ENCODE results near the gene GPR18. TPM values are rescaled to one million over a fixed set of nuclear protein-coding genes. Genes with fewer than 3 reads are reported as not detected.

GPR18 gene
- total and polyA plus RNA-seq, 8 donors = 0.17 to 0.65 (median 0.46) TPM; not detected in 1

- no peak for TF ChIP-seq CTCF (IDR thresholded peaks at IDR 0.05)
- peaks cover 11 to 33% of the 10 kb centered on the region in 2 donors for H3K4me1 ChIP-seq
- H3K4me3 ChIP-seq = no peak overlapping the region
- no peaks in the 10 kb centered on the region for H3K9me3 ChIP-seq
- no peak for DNase-seq
- intact Hi-C loops (cut with DNase I) = no loop called here
- no peak for ATAC-seq
- H3K36me3 ChIP-seq = no peaks in the 10 kb centered on the region
- no peaks in the 10 kb centered on the region for H3K27me3 ChIP-seq
- no peak overlapping the region for H3K27ac ChIP-seq
Measured at GRCh38 chr13:99206873-99207272, 51.3 kb downstream of the GPR18 start.

GRCh38 chr13:99206226-99206625 lies 52.0 kb downstream of the GPR18 start:
- DNase-seq (no peak), ATAC-seq (no peak)
- no peak overlapping the region for H3K4me3 ChIP-seq
- no peaks in the 10 kb centered on the region for H3K27me3 ChIP-seq
- no peak for TF ChIP-seq CTCF (IDR thresholded peaks at IDR 0.05)
- H3K9me3 ChIP-seq = no peaks in the 10 kb centered on the region
- no peak overlapping the region for H3K27ac ChIP-seq
- intact Hi-C loops (cut with DNase I) = no loop called here
- H3K4me1 ChIP-seq = peaks cover 11 to 34% of the 10 kb centered on the region in 2 donors
- no peaks in the 10 kb centered on the region for H3K36me3 ChIP-seq

GRCh38 chr13:99205621-99206220 lies 52.5 kb downstream of the GPR18 start:
- intact Hi-C loops (cut with DNase I) = no loop called here
- TF ChIP-seq CTCF (IDR thresholded peaks at IDR 0.05) = no peak
- Histone ChIP-seq H3K9me3 (no peaks in the 10 kb centered on the region), H3K36me3 (no peaks in the 10 kb centered on the region), H3K4me3 (no peak overlapping the region), H3K4me1 (peaks cover 11 to 34% of the 10 kb centered on the region in 2 donors), H3K27ac (no peak overlapping the region), H3K27me3 (no peaks in the 10 kb centered on the region)
- no peak for DNase-seq
- ATAC-seq = no peak

Other genes with a start within 250 kb of the GPR18 start
- 10 to 100 TPM; 56.1 to 57.4 TPM for gene UBAC2, start 57.5 kb downstream of the GPR18 start, total RNA-seq
- gene UBAC2, start 57.5 kb downstream of the GPR18 start, polyA plus RNA-seq (ENCODE audit: insufficient read length in 6 of 6) = 10 to 100 TPM; 63.8 to 71.6 (median 67.7) TPM
- 10 to 100 TPM in 1 of 2 donors, 1 to 10 TPM in 1; 7.4 to 10.9 TPM for gene GPR183, start 49.0 kb upstream of the GPR18 start, total RNA-seq
- gene GPR183, start 49.0 kb upstream of the GPR18 start, polyA plus RNA-seq (ENCODE audit: insufficient read length in 6 of 6) = 10 to 100 TPM in 2 of 6 donors, 1 to 10 TPM in 4; 8.3 to 11.3 (median 9.5) TPM
- 100 to 1,000 TPM; 150 to 155 TPM for gene TM9SF2, start 243.1 kb upstream of the GPR18 start, total RNA-seq
- gene TM9SF2, start 243.1 kb upstream of the GPR18 start, polyA plus RNA-seq (ENCODE audit: insufficient read length in 6 of 6) = 100 to 1,000 TPM; 129 to 155 (median 146) TPM

Measured in left lung (tissue), 10 donors.